H1 (cell line): ENCODE data around the gene CTNS. TPM values are rescaled to one million over a fixed set of nuclear protein-coding genes. Genes with fewer than 3 reads are reported as not detected.

Source experiments
- ASH2L ChIP-seq: fragments of 200-600, 300-600 bp; sonication (generic); IDR thresholded peaks from one replicate; pipeline ENCODE4 v1.7.1; 2017; ENCODE audit warnings: low read length
- ATF2 ChIP-seq: IDR thresholded peaks from 2 replicates; pipeline ENCODE4 v1.6.1; 2012; ENCODE audit warnings: low read length, inconsistent platforms
- CBX8 ChIP-seq: fragments of 300-800, 300-1000 bp; sonication (generic); IDR thresholded peaks from 2 replicates; pipeline ENCODE4 v1.7.1; 2016; ENCODE audit warnings: low read depth, low read length, borderline replicate concordance
- CHD1 ChIP-seq: IDR thresholded peaks from 2 replicates; pipeline ENCODE4 v1.6.1; 2012; ENCODE audit warnings: low read depth, low read length, improper control_type of control experiment
- CHD2 ChIP-seq: IDR thresholded peaks from 2 replicates; pipeline ENCODE4 v1.6.1; 2012; ENCODE audit warnings: low read length, improper control_type of control experiment
- EP300 ChIP-seq, 2 experiments: IDR thresholded peaks; 1 replicate in 1 of 2; 2 replicates in 1 of 2; pipeline ENCODE4 v1.6.1; 2011 to 2012; ENCODE audit warnings: low read depth in 2 of 2, low read length in 2 of 2, mild to moderate bottlenecking in 2 of 2, borderline replicate concordance in 1 of 2, inconsistent platforms in 1 of 2, moderate library complexity in 1 of 2
- GABPA ChIP-seq: IDR thresholded peaks from 2 replicates; pipeline ENCODE4 v1.6.1; 2011; ENCODE audit warnings: mild to moderate bottlenecking, low read length, moderate library complexity, borderline replicate concordance; ENCODE audit not compliant: insufficient read depth
- HDAC2 ChIP-seq, 2 experiments: fragments of 300-600 bp in 1 of 2; sonication (generic) in 1 of 2; IDR thresholded peaks; 2 replicates each; pipeline ENCODE4 v1.6.1; 2011 to 2012; ENCODE audit warnings: low read depth in 2 of 2, low read length in 2 of 2, mild to moderate bottlenecking in 2 of 2, moderate library complexity in 2 of 2, borderline replicate concordance in 1 of 2, inconsistent platforms in 1 of 2
- JUND ChIP-seq: IDR thresholded peaks from 2 replicates; pipeline ENCODE4 v1.6.1; 2011; ENCODE audit warnings: mild to moderate bottlenecking, improper control_type of control experiment, low read length
- KDM4A ChIP-seq: IDR thresholded peaks from one replicate; pipeline ENCODE4 v1.7.1; 2012; ENCODE audit warnings: low read depth, mild to moderate bottlenecking, moderate library complexity, low read length, inconsistent platforms; ENCODE audit not compliant: severe bottlenecking
- PHF8 ChIP-seq: fragments of 200-600 bp; sonication (generic); conservative IDR thresholded peaks from 2 replicates; pipeline ENCODE4 v1.7.1; 2012; ENCODE audit warnings: low read depth, mild to moderate bottlenecking, inconsistent platforms, low read length, moderate library complexity
- POLR2A ChIP-seq, 2 experiments: IDR thresholded peaks; 1 replicate in 1 of 2; 2 replicates in 1 of 2; pipeline ENCODE4 v1.6.1; 2011; ENCODE audit warnings: low read depth in 2 of 2, low read length in 2 of 2, mild to moderate bottlenecking in 2 of 2; ENCODE audit errors: control extremely low read depth in 1 of 2
- RBBP5 ChIP-seq: IDR thresholded peaks from 2 replicates; pipeline ENCODE4 v1.7.1; 2012; ENCODE audit warnings: low read depth, mild to moderate bottlenecking, inconsistent platforms, low read length, moderate library complexity, borderline replicate concordance
- SIN3A ChIP-seq, 2 experiments: IDR thresholded peaks in 1 of 2; conservative IDR thresholded peaks in 1 of 2; 2 replicates each; pipeline ENCODE4 v1.6.1; 2011 to 2012; ENCODE audit warnings: low read length in 2 of 2, improper control_type of control experiment in 1 of 2, low read depth in 1 of 2, mild to moderate bottlenecking in 1 of 2
- SIRT6 ChIP-seq: IDR thresholded peaks from one replicate; pipeline ENCODE4 v1.7.1; 2012; ENCODE audit warnings: low read length, inconsistent platforms
- SP4 ChIP-seq: IDR thresholded peaks from 2 replicates; pipeline ENCODE4 v1.6.1; 2012; ENCODE audit warnings: low read length, inconsistent platforms
- TAF1 ChIP-seq: IDR thresholded peaks from 2 replicates; pipeline ENCODE4 v1.6.1; 2011; ENCODE audit warnings: mild to moderate bottlenecking, low read depth, low read length
- TCF12 ChIP-seq: IDR thresholded peaks from 2 replicates; pipeline ENCODE4 v1.6.1; 2011; ENCODE audit warnings: low read depth, mild to moderate bottlenecking, low read length
- YY1 ChIP-seq: IDR thresholded peaks from 2 replicates; pipeline ENCODE4 v1.6.1; 2011; ENCODE audit warnings: low read depth, mild to moderate bottlenecking, low read length
- polyA plus RNA-seq, 7 experiments: library from polyadenylated mRNA; depleted of rRNA in 3 of 7; stranded (reverse) in 5 of 7; unstranded in 2 of 7; fragments of >200 nt in 5 of 7; fragments of 200-250 nt in 2 of 7; gene quantifications; 1 replicate in 5 of 7; 2 replicates in 1 of 7; 4 replicates in 1 of 7; pipeline versions ENCODE4 v1.2.1 to v1.2.3, GENCODE V29; 2011 to 2013; ENCODE audit warnings: missing spikeins in 2 of 7, mixed read lengths in 2 of 7
- total RNA-seq: library from RNA; stranded (reverse); fragmentation: NEBNext Ultra II Directional; extraction: Animal tissue kit (Norgen Biotek cat#: 25700); gene quantifications from 2 replicates; pipeline ENCODE4 v1.2.1, GENCODE V29; 2021
- TF ChIP-seq, protein P1 (sequence below): IDR thresholded peaks from 2 replicates; pipeline ENCODE4 v1.6.1; 2011; ENCODE audit warnings: low read depth, mild to moderate bottlenecking, low read length; ENCODE audit not compliant: insufficient read depth
- TF ChIP-seq, protein P2 (sequence below): IDR thresholded peaks from 2 replicates; pipeline ENCODE4 v1.6.1; 2012; ENCODE audit warnings: inconsistent platforms

CTNS gene
- total and polyA plus RNA-seq, 2 of the 8 experiments (the other 6 are each of a cell fraction or from before 2014, with no cell fraction given), result 11.6 to 12.9 TPM

DNA sequence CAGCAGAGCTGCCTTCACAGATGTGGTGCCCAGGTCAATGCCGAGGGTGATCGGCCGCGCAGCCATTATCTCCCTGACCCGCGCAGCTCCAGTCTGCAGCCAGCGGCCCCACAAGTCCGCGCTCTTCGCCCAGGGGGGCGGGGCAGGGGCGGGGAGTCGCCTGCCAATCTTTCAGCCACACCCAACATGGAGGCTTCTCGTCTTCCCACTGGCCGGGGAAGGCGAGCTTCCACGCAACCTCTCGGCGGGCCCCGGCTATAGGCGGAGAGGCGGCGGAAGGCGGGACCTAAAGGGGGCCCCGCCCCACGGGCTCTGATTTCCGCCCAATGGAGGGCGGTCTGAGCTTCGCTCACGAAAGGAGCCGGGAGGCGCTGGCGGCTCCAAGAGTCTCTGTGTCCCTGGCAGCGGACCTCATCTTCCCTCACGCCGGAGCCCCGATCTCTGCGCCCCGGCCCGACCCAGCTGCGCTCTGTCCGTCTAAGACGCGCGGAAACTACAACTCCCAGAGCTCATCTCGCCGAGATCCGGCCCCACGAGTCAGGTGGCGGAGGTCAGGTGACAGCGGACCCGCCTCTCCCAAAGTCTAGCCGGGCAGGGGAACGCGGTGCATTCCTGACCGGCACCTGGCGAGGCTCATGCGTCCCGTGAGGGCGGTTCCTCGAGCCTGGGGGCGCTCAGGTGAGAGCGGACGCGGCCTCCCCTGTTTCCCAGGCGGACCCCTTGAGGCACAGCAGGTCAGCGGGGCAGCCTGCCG is at the start of gene CTNS, which contains the start of gene SHPK (continued):
- no peak for TF ChIP-seq EP300 (IDR thresholded peaks at IDR 0.05; ENCODE audit: borderline replicate concordance in 1 of 2, low read depth in 2 of 2, low read length in 2 of 2)
- TF ChIP-seq RBBP5, result no peak
- peak; percentile 98 for TF ChIP-seq SP4
- no peak for TF ChIP-seq CHD2
- TF ChIP-seq PHF8, result peak; percentile 77; the same call in 1 of the 2 replicates
- TF ChIP-seq YY1, result peak; percentile 78; the same call in 1 of the 2 replicates
- peak; percentile 94 to 95 for TF ChIP-seq SIN3A (conservative IDR thresholded peaks at IDR 0.05 in 1 of 2, IDR thresholded peaks at IDR 0.05 in 1 of 2; ENCODE audit: low read depth in 1 of 2, low read length in 2 of 2)
- no peak for TF ChIP-seq SIRT6
- peak; percentile 55 to 66 for TF ChIP-seq POLR2A (IDR thresholded peaks at IDR 0.05; ENCODE audit: control extremely low read depth in 1 of 2, low read depth in 2 of 2, low read length in 2 of 2)
- TF ChIP-seq ASH2L, result peak; percentile 27
- TF ChIP-seq TCF12, result 0 out of 2 replicates have a peak, but pooled peaks have one; percentile 76
- TF ChIP-seq, protein P1, sequence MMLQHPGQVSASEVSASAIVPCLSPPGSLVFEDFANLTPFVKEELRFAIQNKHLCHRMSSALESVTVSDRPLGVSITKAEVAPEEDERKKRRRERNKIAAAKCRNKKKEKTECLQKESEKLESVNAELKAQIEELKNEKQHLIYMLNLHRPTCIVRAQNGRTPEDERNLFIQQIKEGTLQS, result peak; percentile 99
- TF ChIP-seq HDAC2 (IDR thresholded peaks at IDR 0.05; ENCODE audit: borderline replicate concordance in 1 of 2, low read depth in 2 of 2, low read length in 2 of 2), result 0 out of 4 replicates have a peak, but pooled peaks of 1 of the 2 experiments have one; percentile 15
- no peak for TF ChIP-seq JUND
- TF ChIP-seq, protein P2, sequence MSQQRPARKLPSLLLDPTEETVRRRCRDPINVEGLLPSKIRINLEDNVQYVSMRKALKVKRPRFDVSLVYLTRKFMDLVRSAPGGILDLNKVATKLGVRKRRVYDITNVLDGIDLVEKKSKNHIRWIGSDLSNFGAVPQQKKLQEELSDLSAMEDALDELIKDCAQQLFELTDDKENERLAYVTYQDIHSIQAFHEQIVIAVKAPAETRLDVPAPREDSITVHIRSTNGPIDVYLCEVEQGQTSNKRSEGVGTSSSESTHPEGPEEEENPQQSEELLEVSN, result peak; percentile 75
- TF ChIP-seq TAF1, result peak; percentile 81
- TF ChIP-seq CBX8, result no peak
- TF ChIP-seq CHD1, result no peak
- TF ChIP-seq ATF2, result no peak
- TF ChIP-seq KDM4A, result peak; percentile 97
- peak; percentile 27; the same call in 1 of the 2 replicates for TF ChIP-seq GABPA
